Astrocyte (in vitro differentiated cells and primary cell): ENCODE results near the gene MEGF6. TPM values are rescaled to one million over a fixed set of nuclear protein-coding genes. Genes with fewer than 3 reads are reported as not detected.

Source experiments
- DNase-seq: peaks from one replicate; pipeline ENCODE4 v3.0.0-alpha.2; 2010; ENCODE audit warnings: low read depth
- FAIRE-seq: peaks from 2 replicates; lab custom pipeline; 2011; peaks lifted over from hg19 to GRCh38; lab: Jason Lieb, UNC
- H2AFZ ChIP-seq: 2 replicates; pipeline ENCODE4 v1.6.0; 2012; ENCODE audit warnings: low read depth, low read length, inconsistent platforms
- H3K27ac ChIP-seq: 2 replicates; pipeline ENCODE4 v1.5.1; 2011; ENCODE audit warnings: low read depth, low read length, inconsistent platforms
- H3K27me3 ChIP-seq: 2 replicates; pipeline ENCODE4 v1.6.0; 2011; ENCODE audit warnings: low read length, inconsistent platforms; ENCODE audit not compliant: insufficient read depth
- H3K36me3 ChIP-seq: 2 replicates; pipeline ENCODE4 v1.5.1; 2011; ENCODE audit warnings: low read length, inconsistent platforms; ENCODE audit not compliant: insufficient read depth
- H3K4me1 ChIP-seq: 2 replicates; pipeline ENCODE4 v1.5.1; 2011; ENCODE audit warnings: low read length, inconsistent platforms; ENCODE audit not compliant: insufficient read depth
- H3K4me2 ChIP-seq: 2 replicates; pipeline ENCODE4 v1.6.0; 2012; ENCODE audit warnings: low read length, inconsistent platforms
- H3K4me3 ChIP-seq: 2 replicates; pipeline ENCODE4 v1.5.1; 2011; ENCODE audit warnings: low read depth, mild to moderate bottlenecking, low read length, inconsistent platforms; ENCODE audit not compliant: insufficient read depth
- H3K79me2 ChIP-seq: 2 replicates; pipeline ENCODE4 v1.6.0; 2012; ENCODE audit warnings: mild to moderate bottlenecking, low read length, inconsistent platforms; ENCODE audit not compliant: insufficient read depth
- H3K9ac ChIP-seq: 2 replicates; pipeline ENCODE4 v1.6.0; 2012; ENCODE audit warnings: mild to moderate bottlenecking, low read length, inconsistent platforms
- H3K9me3 ChIP-seq: 2 replicates; pipeline ENCODE4 v1.5.1; 2012; ENCODE audit warnings: low read depth, mild to moderate bottlenecking, low read length, inconsistent platforms; ENCODE audit not compliant: insufficient read depth
- H4K20me1 ChIP-seq: 2 replicates; pipeline ENCODE4 v1.6.0; 2012; ENCODE audit warnings: low read length, inconsistent platforms; ENCODE audit not compliant: insufficient read depth
- H3K27ac Mint-ChIP-seq: one replicate; pipeline ENCODE4 v1.8.0; 2021; ENCODE audit warnings: mild to moderate bottlenecking, mixed read lengths; ENCODE audit not compliant: unreplicated experiment
- H3K27me3 Mint-ChIP-seq: one replicate; pipeline ENCODE4 v1.8.0; 2021; ENCODE audit warnings: low read depth, mixed read lengths; ENCODE audit not compliant: unreplicated experiment
- H3K36me3 Mint-ChIP-seq: one replicate; pipeline ENCODE4 v1.8.0; 2021; ENCODE audit warnings: low read depth, mixed read lengths; ENCODE audit not compliant: unreplicated experiment
- H3K4me1 Mint-ChIP-seq: one replicate; pipeline ENCODE4 v1.8.0; 2021; ENCODE audit warnings: low read depth, mixed read lengths; ENCODE audit not compliant: unreplicated experiment
- H3K4me3 Mint-ChIP-seq: one replicate; pipeline ENCODE4 v1.8.0; 2021; ENCODE audit warnings: mild to moderate bottlenecking, moderate library complexity, mixed read lengths; ENCODE audit not compliant: unreplicated experiment
- H3K9me3 Mint-ChIP-seq: one replicate; pipeline ENCODE4 v1.8.0; 2021; ENCODE audit warnings: mild to moderate bottlenecking, mixed read lengths; ENCODE audit not compliant: unreplicated experiment
- EZH2 ChIP-seq: IDR thresholded peaks from 2 replicates; pipeline ENCODE4 v1.6.1; 2012; ENCODE audit warnings: mild to moderate bottlenecking, low read length, inconsistent platforms; ENCODE audit not compliant: insufficient read depth
- total RNA-seq: library from RNA; stranded (reverse); gene quantifications from 2 replicates; pipeline ENCODE4 v1.2.1, GENCODE V29; 2021
- TF ChIP-seq, protein P1 (sequence below): IDR thresholded peaks from 2 replicates; pipeline ENCODE4 v1.5.1; 2011; ENCODE audit warnings: low read depth, mild to moderate bottlenecking, inconsistent platforms, low read length, moderate library complexity; ENCODE audit not compliant: insufficient read depth

The MEGF6 gene
- total RNA-seq, 1 donor from 2014 or later, result 14.8 TPM

DNA sequence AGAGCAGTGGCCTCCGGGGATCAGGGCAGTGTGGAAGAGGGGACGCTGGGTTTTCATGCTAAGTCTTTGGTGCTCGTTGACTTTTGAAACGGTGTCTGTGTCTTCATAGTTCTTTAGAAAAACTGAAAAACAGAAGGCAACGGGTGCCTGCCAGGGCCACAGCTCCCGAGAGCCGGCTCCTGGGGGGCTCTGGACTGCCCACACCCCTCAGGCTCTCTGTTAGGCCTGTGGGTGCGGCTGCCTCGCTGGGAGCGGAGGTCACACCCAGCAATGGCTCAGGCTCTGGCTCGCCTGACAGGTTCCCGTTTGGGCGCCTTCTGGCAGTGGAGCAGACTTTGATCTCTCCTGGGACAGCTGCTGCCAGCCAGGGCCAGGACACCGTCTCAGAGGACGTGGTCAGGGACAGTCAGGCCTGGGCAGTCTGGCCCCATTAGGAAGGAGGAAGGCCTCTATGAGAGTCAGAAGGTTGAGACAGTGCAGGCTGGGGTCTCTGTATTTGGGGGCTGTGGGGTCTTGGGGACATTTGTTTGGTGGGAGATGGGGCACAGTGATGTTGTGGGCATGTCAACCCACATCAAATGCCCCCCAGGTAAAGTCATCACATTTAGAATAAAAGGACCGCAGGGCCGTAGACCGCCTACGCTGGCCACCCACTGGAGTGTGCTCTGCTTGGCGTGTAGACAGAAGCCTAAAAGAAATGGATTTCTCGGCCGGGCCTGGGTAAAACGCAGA is 151.2 kb downstream of the MEGF6 start:
- Histone ChIP-seq H3K36me3 (no peaks in the 10 kb centered on the region), H2AFZ (peak overlapping the region; percentile 57), H3K4me3 (no peak overlapping the region), H3K27me3 (peaks cover 5% of the 10 kb centered on the region), H3K9ac (no peak overlapping the region), H4K20me1 (no peaks in the 10 kb centered on the region), H3K4me2 (no peak overlapping the region), H3K4me1 (peaks cover 8% of the 10 kb centered on the region), H3K9me3 (no peaks in the 10 kb centered on the region), H3K79me2 (no peaks in the 10 kb centered on the region), H3K27ac (no peak overlapping the region)
- DNase-seq (no peak), FAIRE-seq (no peak)
- peak overlapping the region; percentile 62 for H3K27ac Mint-ChIP-seq
- no peaks in the 10 kb centered on the region for H3K9me3 Mint-ChIP-seq
- H3K4me1 Mint-ChIP-seq, result peaks cover 20% of the 10 kb centered on the region
- H3K36me3 Mint-ChIP-seq, result peaks cover 2% of the 10 kb centered on the region
- TF ChIP-seq, protein P1, sequence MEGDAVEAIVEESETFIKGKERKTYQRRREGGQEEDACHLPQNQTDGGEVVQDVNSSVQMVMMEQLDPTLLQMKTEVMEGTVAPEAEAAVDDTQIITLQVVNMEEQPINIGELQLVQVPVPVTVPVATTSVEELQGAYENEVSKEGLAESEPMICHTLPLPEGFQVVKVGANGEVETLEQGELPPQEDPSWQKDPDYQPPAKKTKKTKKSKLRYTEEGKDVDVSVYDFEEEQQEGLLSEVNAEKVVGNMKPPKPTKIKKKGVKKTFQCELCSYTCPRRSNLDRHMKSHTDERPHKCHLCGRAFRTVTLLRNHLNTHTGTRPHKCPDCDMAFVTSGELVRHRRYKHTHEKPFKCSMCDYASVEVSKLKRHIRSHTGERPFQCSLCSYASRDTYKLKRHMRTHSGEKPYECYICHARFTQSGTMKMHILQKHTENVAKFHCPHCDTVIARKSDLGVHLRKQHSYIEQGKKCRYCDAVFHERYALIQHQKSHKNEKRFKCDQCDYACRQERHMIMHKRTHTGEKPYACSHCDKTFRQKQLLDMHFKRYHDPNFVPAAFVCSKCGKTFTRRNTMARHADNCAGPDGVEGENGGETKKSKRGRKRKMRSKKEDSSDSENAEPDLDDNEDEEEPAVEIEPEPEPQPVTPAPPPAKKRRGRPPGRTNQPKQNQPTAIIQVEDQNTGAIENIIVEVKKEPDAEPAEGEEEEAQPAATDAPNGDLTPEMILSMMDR, result no peak
- TF ChIP-seq EZH2, result no peak
- peaks cover 2% of the 10 kb centered on the region for H3K27me3 Mint-ChIP-seq
- H3K4me3 Mint-ChIP-seq, result no peak overlapping the region

DNA sequence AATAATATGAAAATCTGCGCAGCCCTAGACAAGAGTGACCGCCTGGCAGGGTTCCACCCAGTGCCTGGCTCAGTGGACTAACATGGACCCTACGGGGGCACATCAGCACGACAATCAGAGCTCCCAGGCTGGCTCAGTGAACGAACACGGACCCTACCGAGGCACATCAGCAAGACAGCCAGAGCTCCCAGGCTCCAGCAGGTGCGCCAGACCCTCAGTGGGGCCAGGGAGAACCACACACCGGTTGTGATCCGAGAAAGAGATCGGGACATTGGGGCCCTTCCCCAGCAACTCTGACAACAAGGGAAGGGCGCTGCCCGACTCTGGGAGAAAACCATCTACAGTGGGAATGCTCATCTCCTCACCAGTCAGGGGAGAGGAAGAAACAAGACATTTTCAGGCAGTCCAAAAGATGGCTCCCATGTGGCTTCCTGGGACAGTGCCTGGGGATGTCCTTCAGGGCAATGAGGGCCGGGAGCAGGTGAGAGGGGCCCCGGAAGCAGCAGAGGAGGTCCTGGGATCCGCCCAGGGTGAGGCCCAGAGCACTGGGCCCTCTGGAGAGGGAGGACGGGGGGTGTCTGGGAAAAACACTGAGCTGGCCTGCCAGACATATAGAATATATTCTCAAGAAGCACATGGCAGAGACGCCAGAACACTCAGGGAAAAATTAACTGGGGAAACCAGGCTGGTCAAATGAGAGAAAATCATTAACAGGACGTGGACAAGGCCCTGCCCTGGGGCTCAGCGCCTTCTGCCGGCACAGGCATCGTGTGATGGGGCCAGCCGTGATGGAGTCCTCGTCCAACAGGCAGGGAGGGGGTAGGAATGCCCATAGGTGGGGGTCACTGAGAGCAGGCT is 152.0 kb downstream of the MEGF6 start:
- Histone ChIP-seq H4K20me1 (no peaks in the 10 kb centered on the region), H3K27ac (no peak overlapping the region), H3K9me3 (no peaks in the 10 kb centered on the region), H2AFZ (no peak overlapping the region), H3K9ac (no peak overlapping the region), H3K4me2 (no peak overlapping the region), H3K4me1 (peaks cover 8% of the 10 kb centered on the region), H3K79me2 (no peaks in the 10 kb centered on the region), H3K27me3 (peaks cover 5% of the 10 kb centered on the region), H3K36me3 (no peaks in the 10 kb centered on the region), H3K4me3 (no peak overlapping the region)
- TF ChIP-seq EZH2, result no peak
- TF ChIP-seq, protein P1, result no peak
- peaks cover 2% of the 10 kb centered on the region for H3K27me3 Mint-ChIP-seq
- no peak for DNase-seq
- H3K9me3 Mint-ChIP-seq, result no peaks in the 10 kb centered on the region
- peaks cover 20% of the 10 kb centered on the region for H3K4me1 Mint-ChIP-seq
- H3K36me3 Mint-ChIP-seq, result peaks cover 2% of the 10 kb centered on the region
- FAIRE-seq, result no peak
- peak overlapping the region; percentile 38 for H3K27ac Mint-ChIP-seq
- H3K4me3 Mint-ChIP-seq, result no peak overlapping the region
